GM12878 (cell line): ENCODE results near the gene NRG2. TPM values are rescaled to one million over a fixed set of nuclear protein-coding genes. Genes with fewer than 3 reads are reported as not detected.

Experiments used
- ATAC-seq: fragments of 200-7000 bp; cut with Tn5 transposase; 3 replicates; pipeline ENCODE4 v1.9.1; 2020; ENCODE audit warnings: mild to moderate bottlenecking, moderate library complexity
- BruUV-seq: library from RNA; stranded (reverse); fragments of 400-500 nt; replicated peaks from 2 replicates; lab custom pipeline; 2021; lab: Mats Ljungman, UMichigan
- CTCF ChIA-PET: fragments of 300-600 bp; sonication (Branson Sonifier 250); formaldehyde crosslinking; extraction: SDS; loops from one replicate; lab custom pipeline; 2021; ENCODE audit warnings: inconsistent platforms; lab: Yijun Ruan, JAX
- POLR2A ChIA-PET: fragments of 350-600 bp; formaldehyde crosslinking; extraction: SDS; loops from one replicate; lab custom pipeline; 2021; ENCODE audit warnings: inconsistent platforms; lab: Charles Lee
- RAD21 ChIA-PET: fragments of 300-600 bp; sonication (Branson Sonifier 250); formaldehyde crosslinking; loops from one replicate; lab custom pipeline; 2023; ENCODE audit warnings: antibody characterized with exemption; ENCODE audit not compliant: unreplicated experiment; lab: Charles Lee
- SMC1A ChIA-PET: fragments of 300-600 bp; sonication (Branson Sonifier 250); formaldehyde crosslinking; loops from one replicate; lab custom pipeline; 2023; ENCODE audit not compliant: unreplicated experiment, uncharacterized antibody; lab: Charles Lee
- DNase-seq: peaks from one replicate; pipeline ENCODE4 v3.0.0-alpha.2; 2011; ENCODE audit warnings: low read depth, low spot score
- FAIRE-seq: peaks from 3 replicates; lab custom pipeline; 2011; peaks lifted over from hg19 to GRCh38; lab: Jason Lieb, UNC
- H2AFZ ChIP-seq: 2 replicates; pipeline ENCODE4 v1.6.0; 2011; ENCODE audit warnings: low read depth, low read length, control low read depth; ENCODE audit not compliant: control insufficient read depth
- H3K27ac ChIP-seq: 2 replicates; pipeline ENCODE4 v1.5.1; 2011; ENCODE audit warnings: control low read depth; ENCODE audit not compliant: control insufficient read depth, insufficient read depth
- H3K27me3 ChIP-seq, 2 experiments: replicated peaks in 1 of 2; 2 replicates each; pipeline versions ENCODE4 v1.6.0 to v1.6.1; 2011; ENCODE audit warnings: low read length in 1 of 2; ENCODE audit not compliant: control insufficient read depth in 2 of 2, insufficient read depth in 2 of 2
- H3K36me3 ChIP-seq, 2 experiments: 2 replicates each; pipeline ENCODE4 v1.5.1; 2011; ENCODE audit warnings: low read length in 1 of 2; ENCODE audit not compliant: control insufficient read depth in 2 of 2, insufficient read depth in 2 of 2
- H3K4me1 ChIP-seq: 2 replicates; pipeline ENCODE4 v1.6.1; 2011; ENCODE audit warnings: mild to moderate bottlenecking, low read length, moderate library complexity, mixed read lengths; ENCODE audit not compliant: control insufficient read depth, insufficient read depth
- H3K4me2 ChIP-seq: 2 replicates; pipeline ENCODE4 v1.6.0; 2011; ENCODE audit warnings: control low read depth; ENCODE audit not compliant: control insufficient read depth, insufficient read depth
- H3K4me3 ChIP-seq: fragments of 200-600 bp; sonication (generic); 2 replicates; pipeline ENCODE4 v1.5.1; 2016
- H3K79me2 ChIP-seq: 2 replicates; pipeline ENCODE4 v1.6.0; 2011; ENCODE audit warnings: low read length; ENCODE audit not compliant: control insufficient read depth, insufficient read depth
- H3K9ac ChIP-seq: 2 replicates; pipeline ENCODE4 v1.8.0; 2011; ENCODE audit warnings: low read length, control low read depth, mixed read lengths; ENCODE audit not compliant: control insufficient read depth, insufficient read depth
- H3K9me3 ChIP-seq: replicated peaks from 3 replicates; pipeline ENCODE4 v1.5.1; 2011; ENCODE audit warnings: mild to moderate bottlenecking, low read length; ENCODE audit not compliant: control insufficient read depth, insufficient read depth
- H4K20me1 ChIP-seq: 2 replicates; pipeline ENCODE4 v1.6.0; 2011; ENCODE audit not compliant: control insufficient read depth, insufficient read depth
- BACH1 ChIP-seq: fragments of 450-650 bp; IDR thresholded peaks from 2 replicates; pipeline ENCODE4 v1.6.1; 2017; ENCODE audit warnings: mild to moderate bottlenecking, borderline replicate concordance
- EED ChIP-seq: sonication (generic); IDR thresholded peaks from 2 replicates; pipeline ENCODE4 v1.6.1; 2016; ENCODE audit warnings: antibody characterized with exemption, low read depth
- EZH2 ChIP-seq: IDR thresholded peaks from 2 replicates; pipeline ENCODE4 v1.6.1; 2012; ENCODE audit warnings: low read depth, mild to moderate bottlenecking, control low read depth, inconsistent platforms, low read length, borderline replicate concordance; ENCODE audit not compliant: control insufficient read depth
- GABPA ChIP-seq: IDR thresholded peaks from 2 replicates; pipeline ENCODE4 v1.6.1; 2014; ENCODE audit warnings: antibody characterized with exemption, low read depth, mild to moderate bottlenecking, inconsistent platforms
- HDAC2 ChIP-seq: fragments of 200-600 bp; sonication (generic); IDR thresholded peaks from 2 replicates; pipeline ENCODE4 v1.6.1; 2017
- IKZF1 ChIP-seq: fragments of 450-650 bp; conservative IDR thresholded peaks from 2 replicates; pipeline ENCODE4 v1.6.1; 2017; ENCODE audit warnings: antibody characterized with exemption, mild to moderate bottlenecking
- JUND ChIP-seq: IDR thresholded peaks from 2 replicates; pipeline ENCODE4 v1.6.1; 2012; ENCODE audit warnings: low read depth, mild to moderate bottlenecking, low read length, improper control_type of control experiment, moderate library complexity
- KDM1A ChIP-seq: fragments of 200-600 bp; sonication (generic); IDR thresholded peaks from 2 replicates; pipeline ENCODE4 v1.6.1; 2016; ENCODE audit warnings: borderline replicate concordance
- MEF2B ChIP-seq: fragments of 450-650 bp; IDR thresholded peaks from 2 replicates; pipeline ENCODE4 v1.6.1; 2018; ENCODE audit warnings: mild to moderate bottlenecking, moderate library complexity; ENCODE audit not compliant: partially characterized antibody, poor library complexity, severe bottlenecking
- NR2F1 ChIP-seq: fragments of 450-650 bp; conservative IDR thresholded peaks from 2 replicates; pipeline ENCODE4 v1.6.1; 2017; ENCODE audit warnings: mild to moderate bottlenecking
- PBX3 ChIP-seq: IDR thresholded peaks from 2 replicates; pipeline ENCODE4 v1.6.1; 2011; ENCODE audit warnings: mild to moderate bottlenecking, low read depth, low read length, moderate library complexity; ENCODE audit not compliant: insufficient replicate concordance
- POLR2A ChIP-seq: IDR thresholded peaks from 2 replicates; pipeline ENCODE4 v1.6.1; 2011; ENCODE audit warnings: low read depth, mild to moderate bottlenecking, low read length
- RB1 ChIP-seq: fragments of 450-650 bp; formaldehyde crosslinking; IDR thresholded peaks from 2 replicates; pipeline ENCODE4 v1.6.1; 2017; ENCODE audit warnings: mild to moderate bottlenecking, borderline replicate concordance
- SMARCA5 ChIP-seq: fragments of 450-650 bp; IDR thresholded peaks from 2 replicates; pipeline ENCODE4 v1.6.1; 2017; ENCODE audit warnings: mild to moderate bottlenecking
- TAF1 ChIP-seq: IDR thresholded peaks from 2 replicates; pipeline ENCODE4 v1.6.1; 2011; ENCODE audit warnings: mild to moderate bottlenecking, low read depth, low read length, borderline replicate concordance
- ZNF622 ChIP-seq: fragments of 450-650 bp; IDR thresholded peaks from 2 replicates; pipeline ENCODE4 v1.6.1; 2017; ENCODE audit warnings: mild to moderate bottlenecking, inconsistent platforms
- WGBS: methylation state at CpG from one replicate; pipeline ENCODE4 v1.1.6; 2016; ENCODE audit warnings: low lambda C conversion rate; ENCODE audit not compliant: insufficient replicate concordance, insufficient coverage; ENCODE audit errors: missing lambda C conversion rate; 5-methylcytosine and 5-hydroxymethylcytosine counted together
- in situ Hi-C: fragments of 300-500 bp; cut with MboI; formaldehyde crosslinking; loops from 9 replicates; pipeline ENCODE4 v1.14.3; 2018; ENCODE audit warnings: mixed read lengths
- intact Hi-C: fragments of 100-400 bp; cut with micrococcal nuclease; formaldehyde crosslinking; loops from one replicate; pipeline ENCODE4 v1.14.2; 2022; ENCODE audit not compliant: unreplicated experiment
- polyA plus RNA-seq, 11 experiments: library from polyadenylated mRNA; depleted of rRNA in 4 of 11; unstranded in 6 of 11; stranded (reverse) in 5 of 11; fragments of >200 nt; fragmentation: Nextera tagmentation in 4 of 11; fragmentation: Illumina TruSeq in 1 of 11; extraction: Ambion mirVana in 4 of 11; extraction: Trizol in 1 of 11; gene quantifications; 1 replicate in 1 of 11; 2 replicates in 10 of 11; pipeline versions ENCODE4 v1.2.1 to v1.2.3, GENCODE V29; 2011 to 2016; ENCODE audit warnings: inconsistent platforms in 2 of 11, missing spikeins in 2 of 11, low read depth in 1 of 11
- total RNA-seq, 4 experiments: library from RNA; depleted of rRNA in 3 of 4; stranded (reverse); fragments of >200 nt in 3 of 4; fragmentation: Illumina TruSeq in 1 of 4; extraction: Trizol in 1 of 4; gene quantifications; 2 replicates each; pipeline versions ENCODE4 v1.2.1 to v1.2.3, GENCODE V29; 2013 to 2021
- TF ChIP-seq, protein P1 (sequence below): fragments of 450-650 bp; IDR thresholded peaks from 2 replicates; pipeline ENCODE4 v1.6.1; 2017; ENCODE audit warnings: mild to moderate bottlenecking, moderate library complexity
- TF ChIP-seq, protein P2 (sequence below): fragments of 450-650 bp; IDR thresholded peaks from 2 replicates; pipeline ENCODE4 v1.6.1; 2014; ENCODE audit warnings: mild to moderate bottlenecking

Gene NRG2
- total and polyA plus RNA-seq, 10 of the 15 experiments (the other 5 are each of a cell fraction or from before 2014, with no cell fraction given), result 0.10 to 21.7 (median 9.6) TPM

- no peaks in the 10 kb centered on the region for H4K20me1 ChIP-seq
- peaks cover 0 to 5% of the 10 kb centered on the region in 2 experiments; a peak in 1 of 4 replicates for H3K36me3 ChIP-seq
- ChIA-PET POLR2A (interaction anchor here (0.6 to 0.9 kb wide), 3 partner anchors 69 to 132 kb away, joined by 3 read pairs; no protein-coding TSS in a partner anchor), CTCF (interaction anchor here (0.5 to 6.7 kb wide), 8 partner anchors 14 to 237 kb away, joined by 3 to 146 read pairs (median 8); no protein-coding TSS in a partner anchor), SMC1A (interaction anchor here (0.7 to 6.5 kb wide), 8 partner anchors 9 to 121 kb away, joined by 3 to 41 read pairs (median 4); no protein-coding TSS in a partner anchor), RAD21 (interaction anchor here (0.7 to 1.5 kb wide), 6 partner anchors 49 to 121 kb away, joined by 3 to 11 read pairs (median 5); no protein-coding TSS in a partner anchor)
- peak overlapping the region; percentile 78; the same call in 1 of the 2 replicates for H3K4me3 ChIP-seq
- H3K27me3 ChIP-seq, result no peaks in the 10 kb centered on the region; a peak in 1 of 4 replicates
- under 1% methylated on average over 72 of the region's 107 CpGs for WGBS
- peak; percentile 27 for FAIRE-seq
- ATAC-seq, result peak; percentile 72
- in situ Hi-C loops (no loop called here), intact Hi-C loops (loop anchor here (2.0 kb wide), 1 partner anchor 309 kb away; no protein-coding TSS in a partner anchor)
- peak overlapping the region; percentile 68 for H2AFZ ChIP-seq
- H3K4me1 ChIP-seq, result peaks cover 12% of the 10 kb centered on the region
- BruUV-seq, result no TSS peak
- no peaks in the 10 kb centered on the region for H3K9me3 ChIP-seq
- H3K9ac ChIP-seq, result peak overlapping the region; percentile 73
- DNase-seq, result no peak
- H3K79me2 ChIP-seq, result no peaks in the 10 kb centered on the region
- H3K4me2 ChIP-seq, result peak overlapping the region; percentile 76
- no peak overlapping the region for H3K27ac ChIP-seq
- TF ChIP-seq ZNF622 (no peak), EED (no peak), HDAC2 (no peak), TAF1 (0 out of 2 replicates have a peak, but pooled peaks have one; percentile 33), RB1 (0 out of 2 replicates have a peak, but pooled peaks have one; percentile 23), PBX3 (no peak), GABPA (no peak), BACH1 (peak; percentile 52; the same call in 1 of the 2 replicates), IKZF1 (peak; percentile 77), NR2F1 (no peak), POLR2A (peak; percentile 84), SMARCA5 (peak; percentile 58; the same call in 1 of the 2 replicates), KDM1A (no peak), JUND (no peak), EZH2 (no peak), MEF2B (no peak)
- TF ChIP-seq, protein P1, sequence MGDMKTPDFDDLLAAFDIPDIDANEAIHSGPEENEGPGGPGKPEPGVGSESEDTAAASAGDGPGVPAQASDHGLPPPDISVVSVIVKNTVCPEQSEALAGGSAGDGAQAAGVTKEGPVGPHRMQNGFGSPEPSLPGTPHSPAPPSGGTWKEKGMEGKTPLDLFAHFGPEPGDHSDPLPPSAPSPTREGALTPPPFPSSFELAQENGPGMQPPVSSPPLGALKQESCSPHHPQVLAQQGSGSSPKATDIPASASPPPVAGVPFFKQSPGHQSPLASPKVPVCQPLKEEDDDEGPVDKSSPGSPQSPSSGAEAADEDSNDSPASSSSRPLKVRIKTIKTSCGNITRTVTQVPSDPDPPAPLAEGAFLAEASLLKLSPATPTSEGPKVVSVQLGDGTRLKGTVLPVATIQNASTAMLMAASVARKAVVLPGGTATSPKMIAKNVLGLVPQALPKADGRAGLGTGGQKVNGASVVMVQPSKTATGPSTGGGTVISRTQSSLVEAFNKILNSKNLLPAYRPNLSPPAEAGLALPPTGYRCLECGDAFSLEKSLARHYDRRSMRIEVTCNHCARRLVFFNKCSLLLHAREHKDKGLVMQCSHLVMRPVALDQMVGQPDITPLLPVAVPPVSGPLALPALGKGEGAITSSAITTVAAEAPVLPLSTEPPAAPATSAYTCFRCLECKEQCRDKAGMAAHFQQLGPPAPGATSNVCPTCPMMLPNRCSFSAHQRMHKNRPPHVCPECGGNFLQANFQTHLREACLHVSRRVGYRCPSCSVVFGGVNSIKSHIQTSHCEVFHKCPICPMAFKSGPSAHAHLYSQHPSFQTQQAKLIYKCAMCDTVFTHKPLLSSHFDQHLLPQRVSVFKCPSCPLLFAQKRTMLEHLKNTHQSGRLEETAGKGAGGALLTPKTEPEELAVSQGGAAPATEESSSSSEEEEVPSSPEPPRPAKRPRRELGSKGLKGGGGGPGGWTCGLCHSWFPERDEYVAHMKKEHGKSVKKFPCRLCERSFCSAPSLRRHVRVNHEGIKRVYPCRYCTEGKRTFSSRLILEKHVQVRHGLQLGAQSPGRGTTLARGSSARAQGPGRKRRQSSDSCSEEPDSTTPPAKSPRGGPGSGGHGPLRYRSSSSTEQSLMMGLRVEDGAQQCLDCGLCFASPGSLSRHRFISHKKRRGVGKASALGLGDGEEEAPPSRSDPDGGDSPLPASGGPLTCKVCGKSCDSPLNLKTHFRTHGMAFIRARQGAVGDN, result peak; percentile 90
- TF ChIP-seq, protein P2, sequence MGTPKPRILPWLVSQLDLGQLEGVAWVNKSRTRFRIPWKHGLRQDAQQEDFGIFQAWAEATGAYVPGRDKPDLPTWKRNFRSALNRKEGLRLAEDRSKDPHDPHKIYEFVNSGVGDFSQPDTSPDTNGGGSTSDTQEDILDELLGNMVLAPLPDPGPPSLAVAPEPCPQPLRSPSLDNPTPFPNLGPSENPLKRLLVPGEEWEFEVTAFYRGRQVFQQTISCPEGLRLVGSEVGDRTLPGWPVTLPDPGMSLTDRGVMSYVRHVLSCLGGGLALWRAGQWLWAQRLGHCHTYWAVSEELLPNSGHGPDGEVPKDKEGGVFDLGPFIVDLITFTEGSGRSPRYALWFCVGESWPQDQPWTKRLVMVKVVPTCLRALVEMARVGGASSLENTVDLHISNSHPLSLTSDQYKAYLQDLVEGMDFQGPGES, result no peak
Observed at GRCh38 chr5:139847790-139848507, 195.2 kb downstream of the NRG2 start.
